PC-9 (cell line): ENCODE data around the gene HAO2. TPM values are rescaled to one million over a fixed set of nuclear protein-coding genes. Genes with fewer than 3 reads are reported as not detected.

Experiments
- BruUV-seq: library from RNA; stranded (reverse); fragments of 400-500 nt; replicated peaks from 2 replicates; lab custom pipeline; 2021; lab: Mats Ljungman, UMichigan
- CTCF ChIA-PET: fragments of 300-600 bp; sonication (Branson Sonifier 250); formaldehyde crosslinking; loops from one replicate; lab custom pipeline; 2022; ENCODE audit warnings: antibody characterized with exemption; lab: Charles Lee
- POLR2A ChIA-PET: fragments of 300-600 bp; sonication (Branson Sonifier 250); formaldehyde crosslinking; loops from one replicate; lab custom pipeline; 2022; ENCODE audit warnings: antibody characterized with exemption; ENCODE audit not compliant: unreplicated experiment; lab: Charles Lee
- DNase-seq, 2 experiments: peaks; one replicate each; pipeline versions ENCODE4 v3.0.0 to v3.0.0-alpha.2; 2015 to 2022; ENCODE audit warnings: mixed read lengths in 1 of 2
- H2AFZ ChIP-seq: fragments of 200-600 bp; sonication (generic); 2 replicates; pipeline ENCODE4 v1.8.1; 2017; ENCODE audit warnings: antibody characterized with exemption
- H3F3A ChIP-seq: fragments of 200-600 bp; sonication (generic); 2 replicates; pipeline ENCODE4 v1.8.1; 2017; ENCODE audit warnings: antibody characterized with exemption, mild to moderate bottlenecking, low read depth; ENCODE audit not compliant: insufficient read depth
- H3K27ac ChIP-seq: fragments of 200-600 bp; sonication (generic); 2 replicates; pipeline ENCODE4 v1.6.1; 2016; ENCODE audit warnings: mixed run types
- H3K27me3 ChIP-seq: fragments of 200-600 bp; sonication (generic); 2 replicates; pipeline ENCODE4 v1.6.1; 2016; ENCODE audit warnings: low read depth, mixed run types; ENCODE audit not compliant: insufficient read depth
- H3K36me3 ChIP-seq: fragments of 200-600 bp; sonication (generic); 2 replicates; pipeline ENCODE4 v1.6.1; 2016; ENCODE audit warnings: low read depth, mixed run types
- H3K4me1 ChIP-seq: fragments of 200-600 bp; sonication (generic); replicated peaks from 2 replicates; pipeline ENCODE4 v1.6.1; 2016; ENCODE audit warnings: mixed run types; ENCODE audit not compliant: insufficient read depth
- H3K4me2 ChIP-seq: fragments of 200-600 bp; sonication (generic); 2 replicates; pipeline ENCODE4 v1.6.1; 2017; ENCODE audit warnings: mixed run types
- H3K4me3 ChIP-seq: fragments of 200-600 bp; sonication (generic); 2 replicates; pipeline ENCODE4 v1.6.1; 2016; ENCODE audit warnings: mixed run types
- H3K79me2 ChIP-seq: fragments of 200-600 bp; sonication (generic); 2 replicates; pipeline ENCODE4 v1.6.1; 2017; ENCODE audit warnings: low read depth, mixed run types
- H3K9me2 ChIP-seq: fragments of 200-600 bp; sonication (generic); 2 replicates; pipeline ENCODE4 v1.8.1; 2017; ENCODE audit warnings: mild to moderate bottlenecking; ENCODE audit not compliant: insufficient read depth
- H3K9me3 ChIP-seq: fragments of 200-600 bp; sonication (generic); 2 replicates; pipeline ENCODE4 v1.8.1; 2016; ENCODE audit warnings: low read depth; ENCODE audit not compliant: insufficient read depth
- H4K20me1 ChIP-seq: fragments of 200-600 bp; sonication (generic); 2 replicates; pipeline ENCODE4 v1.8.1; 2017; ENCODE audit not compliant: insufficient read depth
- EZH2 ChIP-seq: fragments of 200-600 bp; sonication (generic); IDR thresholded peaks from 2 replicates; pipeline ENCODE4 v1.8.0; 2017; ENCODE audit warnings: antibody characterized with exemption, low read depth
- intact Hi-C: fragments of 100-400 bp; cut with micrococcal nuclease; formaldehyde crosslinking; loops from one replicate; pipeline ENCODE4 v1.10.0; 2022; ENCODE audit not compliant: unreplicated experiment
- total RNA-seq: library from RNA; stranded (reverse); gene quantifications from 2 replicates; pipeline ENCODE4 v1.2.3, GENCODE V29; 2021
- TF ChIP-seq, protein P1 (sequence below): fragments of 200-600 bp; sonication (generic); conservative IDR thresholded peaks from 2 replicates; pipeline ENCODE4 v1.6.1; 2017; ENCODE audit warnings: mixed run types, antibody characterized with exemption, mild to moderate bottlenecking, moderate library complexity

The HAO2 gene
- total RNA-seq, 1 experiment from 2014 or later: not detected

DNA sequence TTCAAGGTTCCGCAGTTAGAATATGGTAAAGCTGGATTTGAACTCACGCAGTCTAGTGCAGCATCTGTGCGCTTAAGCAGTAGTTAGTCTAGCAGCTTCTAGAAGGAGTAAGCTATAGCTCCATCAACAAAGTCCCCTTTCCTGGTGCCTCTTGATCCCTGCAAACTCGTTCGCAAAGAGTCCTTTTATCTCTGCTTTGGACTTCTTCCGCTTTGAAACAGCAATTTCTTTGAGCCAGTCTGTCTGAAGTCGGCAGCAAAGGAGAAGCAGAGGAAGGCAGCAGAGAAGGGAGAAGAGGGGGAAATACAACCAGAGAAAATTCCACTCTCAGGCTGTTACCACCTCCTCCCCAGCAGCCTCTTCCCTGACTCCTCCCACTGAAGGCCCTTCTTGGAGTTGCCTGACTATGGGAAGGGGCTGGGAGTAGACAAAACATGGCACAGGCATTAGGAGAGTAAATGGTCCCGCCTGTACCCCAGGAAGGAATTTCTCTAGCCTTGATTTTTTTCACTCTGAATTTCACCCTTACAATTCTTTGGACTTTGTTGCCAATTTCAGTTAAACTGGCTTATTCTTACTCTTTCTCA is 72.2 kb downstream of the HAO2 start:
- ChIA-PET POLR2A (interaction anchor here (0.7 kb wide), 1 partner anchor 13 kb away, joined by 4 read pairs; no protein-coding TSS in a partner anchor), CTCF (no interaction called here)
- Histone ChIP-seq H3K9me3 (0 out of 2 replicates have a peak, but pooled peaks cover 5% of the 10 kb centered on the region), H3F3A (no peaks in the 10 kb centered on the region), H2AFZ (no peak overlapping the region), H3K9me2 (no peaks in the 10 kb centered on the region), H3K4me2 (no peak overlapping the region), H3K27me3 (peaks cover 20% of the 10 kb centered on the region; the same call in 1 of the 2 replicates), H3K4me1 (no peaks in the 10 kb centered on the region), H3K27ac (no peak overlapping the region), H3K36me3 (no peaks in the 10 kb centered on the region), H4K20me1 (no peaks in the 10 kb centered on the region), H3K4me3 (no peak overlapping the region), H3K79me2 (no peaks in the 10 kb centered on the region)
- no peak for DNase-seq
- no TSS peak for BruUV-seq
- no peak for TF ChIP-seq EZH2
- TF ChIP-seq, protein P1, sequence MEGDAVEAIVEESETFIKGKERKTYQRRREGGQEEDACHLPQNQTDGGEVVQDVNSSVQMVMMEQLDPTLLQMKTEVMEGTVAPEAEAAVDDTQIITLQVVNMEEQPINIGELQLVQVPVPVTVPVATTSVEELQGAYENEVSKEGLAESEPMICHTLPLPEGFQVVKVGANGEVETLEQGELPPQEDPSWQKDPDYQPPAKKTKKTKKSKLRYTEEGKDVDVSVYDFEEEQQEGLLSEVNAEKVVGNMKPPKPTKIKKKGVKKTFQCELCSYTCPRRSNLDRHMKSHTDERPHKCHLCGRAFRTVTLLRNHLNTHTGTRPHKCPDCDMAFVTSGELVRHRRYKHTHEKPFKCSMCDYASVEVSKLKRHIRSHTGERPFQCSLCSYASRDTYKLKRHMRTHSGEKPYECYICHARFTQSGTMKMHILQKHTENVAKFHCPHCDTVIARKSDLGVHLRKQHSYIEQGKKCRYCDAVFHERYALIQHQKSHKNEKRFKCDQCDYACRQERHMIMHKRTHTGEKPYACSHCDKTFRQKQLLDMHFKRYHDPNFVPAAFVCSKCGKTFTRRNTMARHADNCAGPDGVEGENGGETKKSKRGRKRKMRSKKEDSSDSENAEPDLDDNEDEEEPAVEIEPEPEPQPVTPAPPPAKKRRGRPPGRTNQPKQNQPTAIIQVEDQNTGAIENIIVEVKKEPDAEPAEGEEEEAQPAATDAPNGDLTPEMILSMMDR: no peak
- intact Hi-C loops: no loop called here

DNA sequence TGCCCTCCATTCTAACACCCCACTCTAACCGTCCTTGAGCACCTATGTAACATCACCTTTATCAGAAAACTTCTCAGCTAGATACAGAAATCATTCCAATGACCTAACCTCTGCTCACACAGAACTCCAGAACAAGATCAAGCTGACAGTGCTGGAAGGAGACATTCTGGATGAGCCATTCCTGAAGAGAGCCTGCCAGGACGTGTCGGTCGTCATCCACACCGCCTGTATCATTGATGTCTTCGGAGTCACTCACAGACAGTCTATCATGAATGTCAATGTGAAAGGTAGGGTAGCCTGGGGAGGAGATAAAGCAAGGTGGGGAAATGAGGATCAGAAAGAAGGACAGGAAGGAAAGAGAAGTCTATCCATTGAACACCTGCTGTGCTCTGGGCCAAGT is 74.2 kb downstream of the HAO2 start:
- H3K4me1 ChIP-seq: no peaks in the 10 kb centered on the region
- H3K27ac ChIP-seq: no peak overlapping the region
- CTCF ChIA-PET: no interaction called here
- H3K4me3 ChIP-seq: no peak overlapping the region
- H3K36me3 ChIP-seq: no peaks in the 10 kb centered on the region
- TF ChIP-seq, protein P1: no peak
- TF ChIP-seq EZH2: no peak
- H3K27me3 ChIP-seq: peaks cover 20% of the 10 kb centered on the region; the same call in 1 of the 2 replicates
- H3F3A ChIP-seq: no peaks in the 10 kb centered on the region
- DNase-seq: no peak
- no peak overlapping the region for H2AFZ ChIP-seq
- no peak overlapping the region for H3K4me2 ChIP-seq
- H3K9me3 ChIP-seq: 0 out of 2 replicates have a peak, but pooled peaks cover 5% of the 10 kb centered on the region
- no TSS peak for BruUV-seq
- intact Hi-C loops: no loop called here
- H3K9me2 ChIP-seq: no peaks in the 10 kb centered on the region
- H3K79me2 ChIP-seq: no peaks in the 10 kb centered on the region
- POLR2A ChIA-PET: no interaction called here
- no peaks in the 10 kb centered on the region for H4K20me1 ChIP-seq

Other genes with a start within 250 kb of the HAO2 start
- 17.6 and 24.2 TPM in 2 replicates for gene WARS2, start 228.1 kb upstream of the HAO2 start, total RNA-seq
- gene HSD3B2, start 46.4 kb downstream of the HAO2 start, total RNA-seq: not detected in 2 replicates
- 0.39 TPM in 1 of 2 replicates, not detected in the other for gene HSD3B1, start 138.4 kb downstream of the HAO2 start, total RNA-seq